ENCODE measurements around the gene CCDC201.
"Not testable (repeated sequence)": the region's sequence is repeated elsewhere in the genome, so short reads cannot be mapped to it uniquely, and the experiment has no call there.

The CCDC201 gene

GRCh38 chr7:45867471-45867870 lies 5.4 kb downstream of the CCDC201 start:
- peaks cover 20% of the 10 kb centered on the region for H3K27me3 Mint-ChIP-seq (ENCODE audit: low read depth, poor library complexity)
- no peak for TF ChIP-seq CTCF (IDR thresholded peaks at IDR 0.05)
- DNase-seq = no peak
- H3K9me3 Mint-ChIP-seq = no peaks in the 10 kb centered on the region
- H3K4me1 Mint-ChIP-seq = peaks cover 12% of the 10 kb centered on the region
- H3K4me3 Mint-ChIP-seq = no peak overlapping the region
- H3K27ac Mint-ChIP-seq = no peak overlapping the region
- H3K36me3 Mint-ChIP-seq (ENCODE audit: low read depth) = no peaks in the 10 kb centered on the region

- Mint-ChIP-seq H3K4me1 (peaks cover 15% of the 10 kb centered on the region), H3K36me3 (ENCODE audit: low read depth) (no peaks in the 10 kb centered on the region), H3K9me3 (no peaks in the 10 kb centered on the region), H3K27ac (no peak overlapping the region), H3K27me3 (ENCODE audit: low read depth, poor library complexity) (peaks cover 23% of the 10 kb centered on the region), H3K4me3 (no peak overlapping the region)
- no peak for TF ChIP-seq CTCF (IDR thresholded peaks at IDR 0.05)
- DNase-seq = no peak
These were observed 7.1 kb downstream of the CCDC201 start for GRCh38 chr7:45865594-45866410.

- Mint-ChIP-seq H3K4me3 (no peak overlapping the region), H3K27me3 (ENCODE audit: low read depth, poor library complexity) (peaks cover 20% of the 10 kb centered on the region), H3K4me1 (peaks cover 15% of the 10 kb centered on the region), H3K27ac (no peak overlapping the region), H3K36me3 (ENCODE audit: low read depth) (no peaks in the 10 kb centered on the region), H3K9me3 (no peaks in the 10 kb centered on the region)
- no peak for DNase-seq
- TF ChIP-seq CTCF (IDR thresholded peaks at IDR 0.05) = no peak
These were observed 9.2 kb downstream of the CCDC201 start for GRCh38 chr7:45863715-45864114.

- not testable (repeated sequence) for H3K4me3 Mint-ChIP-seq; DNase-seq; H3K9me3 Mint-ChIP-seq; H3K27ac Mint-ChIP-seq; H3K4me1 Mint-ChIP-seq; H3K36me3 Mint-ChIP-seq (ENCODE audit: low read depth)
- peaks cover 17% of the 10 kb centered on the region for H3K27me3 Mint-ChIP-seq (ENCODE audit: low read depth, poor library complexity)
These were observed 16.0 kb downstream of the CCDC201 start for GRCh38 chr7:45856888-45857287.

- H3K9me3 Mint-ChIP-seq, H3K4me1 Mint-ChIP-seq: not testable (repeated sequence)
- peaks cover 22% of the 10 kb centered on the region for H3K27me3 Mint-ChIP-seq (ENCODE audit: low read depth, poor library complexity)
These were observed 17.2 kb downstream of the CCDC201 start for GRCh38 chr7:45855680-45856079.

GRCh38 chr7:45853491-45853890 lies 19.4 kb downstream of the CCDC201 start:
- H3K9me3 Mint-ChIP-seq; H3K36me3 Mint-ChIP-seq (ENCODE audit: low read depth); DNase-seq; H3K27ac Mint-ChIP-seq; H3K4me1 Mint-ChIP-seq; H3K4me3 Mint-ChIP-seq: not testable (repeated sequence)
- peaks cover 22% of the 10 kb centered on the region for H3K27me3 Mint-ChIP-seq (ENCODE audit: low read depth, poor library complexity)

More at GRCh38 chr7:45855680-45856079, 17.2 kb downstream of the CCDC201 start:
- not testable (repeated sequence) for H3K36me3 Mint-ChIP-seq (ENCODE audit: low read depth); H3K27ac Mint-ChIP-seq; DNase-seq; H3K4me3 Mint-ChIP-seq

GRCh38 chr7:45852984-45853383 lies 19.9 kb downstream of the CCDC201 start:
- not testable (repeated sequence) for H3K9me3 Mint-ChIP-seq; DNase-seq; H3K27ac Mint-ChIP-seq; H3K36me3 Mint-ChIP-seq (ENCODE audit: low read depth); H3K4me1 Mint-ChIP-seq; H3K4me3 Mint-ChIP-seq
- peaks cover 22% of the 10 kb centered on the region for H3K27me3 Mint-ChIP-seq (ENCODE audit: low read depth, poor library complexity)

GRCh38 chr7:45848734-45849133 lies 24.1 kb downstream of the CCDC201 start:
- not testable (repeated sequence) for H3K9me3 Mint-ChIP-seq; H3K4me1 Mint-ChIP-seq; H3K36me3 Mint-ChIP-seq (ENCODE audit: low read depth); H3K4me3 Mint-ChIP-seq; H3K27ac Mint-ChIP-seq; DNase-seq
- H3K27me3 Mint-ChIP-seq (ENCODE audit: low read depth, poor library complexity) = peaks cover 22% of the 10 kb centered on the region

- not testable (repeated sequence) for H3K9me3 Mint-ChIP-seq; H3K27me3 Mint-ChIP-seq (ENCODE audit: low read depth, poor library complexity); H3K4me1 Mint-ChIP-seq; H3K36me3 Mint-ChIP-seq (ENCODE audit: low read depth); H3K27ac Mint-ChIP-seq; H3K4me3 Mint-ChIP-seq; DNase-seq
These were observed 26.3 kb downstream of the CCDC201 start for GRCh38 chr7:45846536-45846935.

- not testable (repeated sequence) for H3K4me3 Mint-ChIP-seq; H3K27ac Mint-ChIP-seq; H3K9me3 Mint-ChIP-seq; H3K36me3 Mint-ChIP-seq (ENCODE audit: low read depth); DNase-seq; H3K4me1 Mint-ChIP-seq
- peaks cover 12% of the 10 kb centered on the region for H3K27me3 Mint-ChIP-seq (ENCODE audit: low read depth, poor library complexity)
These were observed 30.8 kb downstream of the CCDC201 start for GRCh38 chr7:45841926-45842717.

GRCh38 chr7:45838852-45839251 lies 34.0 kb downstream of the CCDC201 start:
- not testable (repeated sequence) for H3K27me3 Mint-ChIP-seq (ENCODE audit: low read depth, poor library complexity); H3K36me3 Mint-ChIP-seq (ENCODE audit: low read depth); H3K4me1 Mint-ChIP-seq; H3K9me3 Mint-ChIP-seq; H3K27ac Mint-ChIP-seq; H3K4me3 Mint-ChIP-seq; DNase-seq
